NCI-H2107 treated with DMSO at 0.1 percent for 48 hours (cell line): ENCODE measurements around the gene MATCAP1.

ENCODE experiments used
- DNase-seq: peaks from one replicate; lab custom pipeline; 2025; ENCODE audit not compliant: unreplicated experiment; lab: John Stamatoyannopoulos, UW

Gene MATCAP1

GRCh38 chr16:67158637-67159600, 24.8 kb downstream of the MATCAP1 start:
- DNase-seq: no peak

- DNase-seq: no peak
Measured at GRCh38 chr16:67157892-67158635, 25.7 kb downstream of the MATCAP1 start.

- DNase-seq: no peak
Measured at GRCh38 chr16:67157106-67157748, 26.5 kb downstream of the MATCAP1 start.

GRCh38 chr16:67156143-67156844, 27.5 kb downstream of the MATCAP1 start:
- DNase-seq: no peak

- no peak for DNase-seq
Measured at GRCh38 chr16:67155295-67156142, 28.2 kb downstream of the MATCAP1 start.

GRCh38 chr16:67154578-67155294, 29.0 kb downstream of the MATCAP1 start:
- DNase-seq: no peak

GRCh38 chr16:67151431-67152097, 32.2 kb downstream of the MATCAP1 start:
- no peak for DNase-seq

GRCh38 chr16:67150833-67151396, 32.8 kb downstream of the MATCAP1 start, which contains the start of gene B3GNT9:
Gene B3GNT9, minus strand, starts transcription at chr16:67150998. Its CDS starts 513 bp downstream, at chr16:67150485.
- DNase-seq: peak; percentile 16

GRCh38 chr16:67150047-67150832, 33.5 kb downstream of the MATCAP1 start:
- no peak for DNase-seq

- DNase-seq: no peak
Measured at GRCh38 chr16:67149276-67150046, 34.3 kb downstream of the MATCAP1 start.

- no peak for DNase-seq
Measured at GRCh38 chr16:67148656-67149275, 35.0 kb downstream of the MATCAP1 start.

GRCh38 chr16:67148221-67148620, 35.5 kb downstream of the MATCAP1 start:
- DNase-seq: no peak

GRCh38 chr16:67147437-67148140, 36.2 kb downstream of the MATCAP1 start:
- no peak for DNase-seq

- DNase-seq: no peak
Measured at GRCh38 chr16:67146523-67147357, 37.0 kb downstream of the MATCAP1 start.

GRCh38 chr16:67145746-67146145, 38.0 kb downstream of the MATCAP1 start:
- no peak for DNase-seq
